H9 (cell line): Measurements from ENCODE around the gene TRPM3. TPM values are rescaled to one million over a fixed set of nuclear protein-coding genes. Genes with fewer than 3 reads are reported as not detected.

Source experiments
- DNase-seq: peaks from one replicate; pipeline ENCODE4 v3.0.0-alpha.2; 2017
- H2AFZ ChIP-seq: one replicate; pipeline ENCODE4 v1.6.1; 2013; ENCODE audit warnings: mild to moderate bottlenecking, low read length, control low read depth, moderate library complexity
- H2AK5ac ChIP-seq: 2 replicates; pipeline ENCODE4 v1.6.1; 2013; ENCODE audit warnings: low read length, control low read depth, mixed read lengths; ENCODE audit not compliant: insufficient read length
- H2BK120ac ChIP-seq: one replicate; pipeline ENCODE4 v1.6.1; 2013; ENCODE audit warnings: low read depth, mild to moderate bottlenecking, low read length, control low read depth, inconsistent platforms; ENCODE audit not compliant: poor library complexity, severe bottlenecking
- H2BK12ac ChIP-seq: 2 replicates; pipeline ENCODE4 v1.6.1; 2013; ENCODE audit warnings: low read length, control low read depth, mixed read lengths, low read depth; ENCODE audit not compliant: insufficient read length
- H2BK15ac ChIP-seq: 2 replicates; pipeline ENCODE4 v1.6.1; 2013; ENCODE audit warnings: low read depth, low read length, control low read depth
- H2BK20ac ChIP-seq: one replicate; pipeline ENCODE4 v1.6.1; 2013; ENCODE audit warnings: low read depth, mild to moderate bottlenecking, low read length, control low read depth, inconsistent platforms; ENCODE audit not compliant: poor library complexity, severe bottlenecking
- H2BK5ac ChIP-seq: 2 replicates; pipeline ENCODE4 v1.6.1; 2013; ENCODE audit warnings: low read length, control low read depth, mixed read lengths; ENCODE audit not compliant: insufficient read length
- H3K14ac ChIP-seq: 2 replicates; pipeline ENCODE4 v1.6.1; 2013; ENCODE audit warnings: low read length, control low read depth; ENCODE audit not compliant: insufficient read depth
- H3K18ac ChIP-seq: 2 replicates; pipeline ENCODE4 v1.6.1; 2013; ENCODE audit warnings: low read depth, mild to moderate bottlenecking, mixed read lengths, low read length, control low read depth; ENCODE audit not compliant: insufficient read length
- H3K23ac ChIP-seq: 2 replicates; pipeline ENCODE4 v1.6.1; 2013; ENCODE audit warnings: low read length, control low read depth, mixed read lengths, low read depth; ENCODE audit not compliant: insufficient read length
- H3K23me2 ChIP-seq: 2 replicates; pipeline ENCODE4 v1.6.1; 2013; ENCODE audit warnings: low read depth, mild to moderate bottlenecking, mixed read lengths, low read length, control low read depth; ENCODE audit not compliant: insufficient read length, poor library complexity, severe bottlenecking
- H3K27ac ChIP-seq: 2 replicates; pipeline ENCODE4 v1.5.1; 2013; ENCODE audit warnings: low read length, control low read depth, mixed read lengths, low read depth; ENCODE audit not compliant: insufficient read length
- H3K27me3 ChIP-seq: 2 replicates; pipeline ENCODE4 v1.6.1; 2013; ENCODE audit warnings: low read length, control low read depth, inconsistent platforms; ENCODE audit not compliant: insufficient read depth
- H3K4ac ChIP-seq: 2 replicates; pipeline ENCODE4 v1.6.1; 2013; ENCODE audit warnings: low read depth, mild to moderate bottlenecking, control low read depth, inconsistent platforms, low read length, moderate library complexity
- H3K4me1 ChIP-seq: 2 replicates; pipeline ENCODE4 v1.6.1; 2013; ENCODE audit warnings: low read length, control low read depth, inconsistent platforms; ENCODE audit not compliant: insufficient read depth
- H3K4me2 ChIP-seq: 2 replicates; pipeline ENCODE4 v1.6.1; 2013; ENCODE audit warnings: low read length, control low read depth, mixed read lengths; ENCODE audit not compliant: insufficient read length, insufficient read depth
- H3K56ac ChIP-seq: 2 replicates; pipeline ENCODE4 v1.6.1; 2013; ENCODE audit warnings: low read depth, mild to moderate bottlenecking, mixed read lengths, low read length, control low read depth; ENCODE audit not compliant: insufficient read length
- H3K79me1 ChIP-seq: 2 replicates; pipeline ENCODE4 v1.6.1; 2013; ENCODE audit warnings: low read depth, mild to moderate bottlenecking, moderate library complexity, low read length, control low read depth, inconsistent platforms; ENCODE audit not compliant: insufficient read depth, poor library complexity, severe bottlenecking
- H3K79me2 ChIP-seq: 2 replicates; pipeline ENCODE4 v1.6.1; 2013; ENCODE audit warnings: low read length, control low read depth, inconsistent platforms; ENCODE audit not compliant: insufficient read depth
- H3K9ac ChIP-seq: 2 replicates; pipeline ENCODE4 v1.6.1; 2013; ENCODE audit warnings: low read length, control low read depth, mixed read lengths; ENCODE audit not compliant: insufficient read length; ENCODE audit errors: extremely low read depth
- H3K9me3 ChIP-seq: one replicate; pipeline ENCODE4 v1.6.1; 2013; ENCODE audit warnings: low read depth, low read length, inconsistent platforms; ENCODE audit not compliant: control insufficient read depth
- H3T11ph ChIP-seq: one replicate; pipeline ENCODE4 v1.6.1; 2013; ENCODE audit warnings: mild to moderate bottlenecking, low read length, control low read depth, inconsistent platforms
- H4K20me1 ChIP-seq: one replicate; pipeline ENCODE4 v1.6.1; 2013; ENCODE audit not compliant: control insufficient read depth, insufficient read length, insufficient read depth
- H4K5ac ChIP-seq: 2 replicates; pipeline ENCODE4 v1.6.1; 2013; ENCODE audit warnings: low read depth, mild to moderate bottlenecking, mixed read lengths, low read length, control low read depth; ENCODE audit not compliant: insufficient read length
- H4K8ac ChIP-seq: replicated peaks from 2 replicates; pipeline ENCODE4 v1.6.1; 2013; ENCODE audit warnings: low read length, control low read depth, mixed read lengths, low read depth; ENCODE audit not compliant: insufficient read length
- H4K91ac ChIP-seq: 2 replicates; pipeline ENCODE4 v1.6.1; 2013; ENCODE audit warnings: low read depth, mild to moderate bottlenecking, moderate library complexity, mixed read lengths, low read length, control low read depth; ENCODE audit not compliant: insufficient read length
- H3K27ac Mint-ChIP-seq, 3 experiments: 2 replicates in 2 of 3; 3 replicates in 1 of 3; pipeline ENCODE4 v1.8.0; 2020 to 2021; ENCODE audit warnings: mixed read lengths in 3 of 3, mild to moderate bottlenecking in 1 of 3, moderate library complexity in 1 of 3
- H3K27me3 Mint-ChIP-seq: 2 replicates; pipeline ENCODE4 v1.8.0; 2021; ENCODE audit warnings: low read depth, mild to moderate bottlenecking, moderate library complexity, mixed read lengths
- H3K36me3 Mint-ChIP-seq, 3 experiments: 2 replicates in 2 of 3; 3 replicates in 1 of 3; pipeline ENCODE4 v1.8.0; 2020 to 2021; ENCODE audit warnings: low read depth in 3 of 3, mixed read lengths in 3 of 3; ENCODE audit not compliant: insufficient read depth in 1 of 3
- H3K4me1 Mint-ChIP-seq, 2 experiments: 2 replicates each; pipeline ENCODE4 v1.8.0; 2020; ENCODE audit warnings: mixed read lengths in 2 of 2
- H3K4me3 Mint-ChIP-seq, 2 experiments: 2 replicates in 1 of 2; 3 replicates in 1 of 2; pipeline ENCODE4 v1.8.0; 2020 to 2021; ENCODE audit warnings: mild to moderate bottlenecking in 2 of 2, mixed read lengths in 2 of 2, moderate library complexity in 1 of 2
- H3K9me3 Mint-ChIP-seq, 2 experiments: 2 replicates in 1 of 2; 3 replicates in 1 of 2; pipeline ENCODE4 v1.8.0; 2020; ENCODE audit warnings: mild to moderate bottlenecking in 2 of 2, mixed read lengths in 2 of 2, moderate library complexity in 1 of 2
- CTCF ChIP-seq: fragments of 200-600 bp; sonication (generic); conservative IDR thresholded peaks from 3 replicates; pipeline ENCODE4 v1.8.0; 2021; ENCODE audit warnings: antibody characterized with exemption, mild to moderate bottlenecking
- WGBS: extraction: QIAGEN DNeasy Blood & Tissue Kit; methylation state at CpG from one replicate; pipeline ENCODE4 v1.1.7; 2013; ENCODE audit warnings: missing lambda C conversion rate, low lambda C conversion rate, mixed read lengths; ENCODE audit not compliant: insufficient read length; ENCODE audit errors: extremely low coverage; 5-methylcytosine and 5-hydroxymethylcytosine counted together
- total RNA-seq: library from RNA; stranded (reverse); gene quantifications from 2 replicates; pipeline ENCODE4 v1.2.1, GENCODE V29; 2021

The TRPM3 gene
- total RNA-seq, 1 experiment from 2014 or later: 10.3 TPM

DNA sequence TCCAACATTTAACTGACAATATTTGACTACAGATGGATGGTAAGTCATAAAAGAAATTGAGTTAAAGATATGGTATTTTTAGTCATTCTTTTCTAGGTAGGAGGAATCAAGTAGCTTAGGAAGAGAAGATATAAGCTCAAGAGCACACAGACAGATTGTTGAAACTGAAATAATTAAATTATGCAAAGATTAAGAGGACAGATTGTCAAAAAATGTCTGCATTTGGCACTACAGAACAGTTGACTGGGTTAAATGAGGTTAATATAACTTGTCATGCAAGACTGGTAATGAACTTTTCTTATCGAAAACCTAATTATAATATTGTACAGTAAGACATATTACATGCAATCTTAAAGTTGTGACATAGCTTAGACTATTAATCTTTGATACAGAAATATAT is 36.3 kb upstream of the TRPM3 start:
- Histone ChIP-seq H3K14ac (no peak overlapping the region), H4K8ac (no peak overlapping the region), H3K4ac (no peak overlapping the region), H2AFZ (no peak overlapping the region), H3K4me2 (no peak overlapping the region), H2BK12ac (no peak overlapping the region), H3K79me1 (no peaks in the 10 kb centered on the region), H2BK5ac (no peak overlapping the region), H3K4me1 (no peaks in the 10 kb centered on the region), H3K79me2 (no peaks in the 10 kb centered on the region), H4K5ac (no peak overlapping the region), H3K18ac (no peak overlapping the region), H3K27ac (no peak overlapping the region), H2BK120ac (no peak overlapping the region), H3K56ac (no peak overlapping the region), H4K91ac (no peak overlapping the region), H3K9ac (no peak overlapping the region), H2AK5ac (no peak overlapping the region), H4K20me1 (no peaks in the 10 kb centered on the region), H3K23me2 (no peaks in the 10 kb centered on the region), H2BK15ac (no peak overlapping the region), H3T11ph (no peak overlapping the region), H2BK20ac (no peak overlapping the region), H3K9me3 (no peaks in the 10 kb centered on the region), H3K27me3 (no peaks in the 10 kb centered on the region), H3K23ac (no peak overlapping the region)
- TF ChIP-seq CTCF: no peak
- Mint-ChIP-seq H3K4me1 (peaks cover 0 to 5% of the 10 kb centered on the region in 2 experiments; a peak in 1 of 4 replicates), H3K36me3 (no peaks in the 10 kb centered on the region), H3K27ac (no peak overlapping the region), H3K4me3 (no peak overlapping the region), H3K9me3 (no peaks in the 10 kb centered on the region), H3K27me3 (no peaks in the 10 kb centered on the region)
- WGBS: no CpG with 5 or more reads among the region's 1 CpG
- DNase-seq: no peak
